K562 (cell line): ENCODE measurements around the gene CPLX1. TPM values are rescaled to one million over a fixed set of nuclear protein-coding genes. Genes with fewer than 3 reads are reported as not detected.

ENCODE experiments used
- ATAC-seq: fragments of 200-7000 bp; cut with Tn5 transposase; 3 replicates; pipeline ENCODE4 v1.9.1; 2020; ENCODE audit warnings: moderate library complexity
- BruUV-seq: library from RNA; stranded (reverse); fragments of 400-500 nt; replicated peaks from 2 replicates; lab custom pipeline; 2021; lab: Mats Ljungman, UMichigan
- CTCF ChIA-PET: fragments of 300-600 bp; formaldehyde crosslinking; extraction: SDS; loops from one replicate; lab custom pipeline; 2021; ENCODE audit warnings: low intra/inter-chr PET ratio; lab: Yijun Ruan, JAX
- POLR2A ChIA-PET: fragments of 300-600, 350-650 bp; sonication (Branson Sonifier 250); formaldehyde crosslinking; extraction: SDS; loops from one replicate; lab custom pipeline; 2021; ENCODE audit warnings: antibody characterized with exemption, inconsistent platforms; lab: Yijun Ruan, JAX
- DNase-seq, 4 experiments: peaks; one replicate each; pipeline versions ENCODE4 v3.0.0 to v3.0.0-alpha.2; 2011 to 2018; ENCODE audit warnings: low spot score in 3 of 4, mixed read lengths in 3 of 4; ENCODE audit errors: extremely low read depth in 1 of 4
- FAIRE-seq: peaks from 2 replicates; lab custom pipeline; 2011; peaks lifted over from hg19 to GRCh38; lab: Jason Lieb, UNC
- H2AFZ ChIP-seq: 2 replicates; pipeline ENCODE4 v1.6.0; 2011; ENCODE audit warnings: low read depth, low read length, control low read depth, inconsistent platforms
- H3K27ac ChIP-seq: fragments of 200-600 bp; 3 replicates; pipeline ENCODE4 v1.8.0; 2011; ENCODE audit warnings: low read depth, mild to moderate bottlenecking, control low read depth, inconsistent platforms, low read length, moderate library complexity, mixed read lengths; ENCODE audit errors: extremely low read depth
- H3K27me3 ChIP-seq, 2 experiments: fragments of 300-600 bp in 1 of 2; 2 replicates in 1 of 2; 3 replicates in 1 of 2; pipeline versions ENCODE4 v1.6.0 to v1.8.0; 2011; ENCODE audit warnings: inconsistent platforms in 2 of 2, low read length in 2 of 2, mild to moderate bottlenecking in 1 of 2, mixed read lengths in 1 of 2, moderate library complexity in 1 of 2; ENCODE audit not compliant: control insufficient read depth in 2 of 2, insufficient read depth in 2 of 2
- H3K36me3 ChIP-seq: fragments of 300-600 bp; 3 replicates; pipeline ENCODE4 v1.8.0; 2011; ENCODE audit warnings: mild to moderate bottlenecking, low read length, inconsistent platforms; ENCODE audit not compliant: control insufficient read depth, insufficient read depth
- H3K4me1 ChIP-seq, 2 experiments: fragments of 200-600 bp in 1 of 2; replicated peaks in 1 of 2; 2 replicates in 1 of 2; 3 replicates in 1 of 2; pipeline versions ENCODE4 v1.5.1 to v1.8.0; 2011; ENCODE audit warnings: inconsistent platforms in 2 of 2, low read length in 2 of 2, mild to moderate bottlenecking in 1 of 2, mixed read lengths in 1 of 2, moderate library complexity in 1 of 2; ENCODE audit not compliant: control insufficient read depth in 2 of 2, insufficient read depth in 2 of 2
- H3K4me2 ChIP-seq: 2 replicates; pipeline ENCODE4 v1.6.1; 2011; ENCODE audit warnings: low read length, control low read depth, inconsistent platforms, mixed read lengths; ENCODE audit not compliant: insufficient read depth
- H3K4me3 ChIP-seq: fragments of 200-600 bp; sonication (generic), shearing (Covaris generic); 2 replicates; pipeline ENCODE4 v1.5.1; 2016; ENCODE audit warnings: control low read depth, inconsistent platforms
- H3K79me2 ChIP-seq: fragments of 200-600 bp; 3 replicates; pipeline ENCODE4 v1.8.0; 2011; ENCODE audit warnings: low read length, inconsistent platforms; ENCODE audit not compliant: control insufficient read depth, insufficient read depth
- H3K9ac ChIP-seq, 2 experiments: 2 replicates each; pipeline versions ENCODE4 v1.6.0 to v1.6.1; 2011; ENCODE audit warnings: low read depth in 2 of 2, low read length in 2 of 2, control low read depth in 1 of 2, inconsistent platforms in 1 of 2, mild to moderate bottlenecking in 1 of 2, mixed read lengths in 1 of 2; ENCODE audit not compliant: insufficient read depth in 1 of 2
- H3K9me1 ChIP-seq: one replicate; pipeline ENCODE4 v1.6.0; 2011; ENCODE audit warnings: inconsistent platforms, mild to moderate bottlenecking, low read length, moderate library complexity; ENCODE audit not compliant: control insufficient read depth, insufficient read depth
- H3K9me3 ChIP-seq: replicated peaks from 2 replicates; pipeline ENCODE4 v1.5.1; 2011; ENCODE audit warnings: low read depth, low read length, inconsistent platforms; ENCODE audit not compliant: control insufficient read depth, insufficient read depth
- H4K20me1 ChIP-seq: replicated peaks from 2 replicates; pipeline ENCODE4 v1.6.1; 2011; ENCODE audit warnings: low read length, inconsistent platforms, mixed read lengths; ENCODE audit not compliant: control insufficient read depth, insufficient read depth
- CBX1 ChIP-seq: sonication (generic); IDR thresholded peaks from 2 replicates; pipeline ENCODE4 v1.6.1; 2016; ENCODE audit warnings: antibody characterized with exemption, low read depth, mild to moderate bottlenecking
- ERF ChIP-seq: fragments of 450-650 bp; formaldehyde crosslinking; IDR thresholded peaks from 2 replicates; pipeline ENCODE4 v1.4.0; 2020; ENCODE audit warnings: mild to moderate bottlenecking, mixed read lengths
- MEIS2 ChIP-seq: fragments of 450-650 bp; IDR thresholded peaks from 2 replicates; pipeline ENCODE4 v1.6.1; 2014; ENCODE audit warnings: mild to moderate bottlenecking; ENCODE audit not compliant: partially characterized antibody
- POLR2A ChIP-seq: fragments of 450-650 bp; conservative IDR thresholded peaks from 2 replicates; pipeline ENCODE4 v1.6.1; 2016
- SUPT5H ChIP-seq: fragments of 450-650 bp; IDR thresholded peaks from 2 replicates; pipeline ENCODE4 v1.6.1; 2016
- ZNF76 ChIP-seq: fragments of 250-450 bp; sonication (Bioruptor Pico); IDR thresholded peaks from 2 replicates; pipeline ENCODE4 v1.4.0; 2020; ENCODE audit warnings: mild to moderate bottlenecking, moderate library complexity, borderline replicate concordance
- WGBS: fragments of 100-300 bp; shearing (Covaris generic); methylation state at CpG from one replicate; pipeline ENCODE4 v1.1.6; 2016; ENCODE audit warnings: low coverage, mixed read lengths; ENCODE audit not compliant: insufficient coverage; ENCODE audit errors: missing lambda C conversion rate; 5-methylcytosine and 5-hydroxymethylcytosine counted together
- in situ Hi-C: fragments of 300-500 bp; cut with MboI; formaldehyde crosslinking; loops from 4 replicates; pipeline ENCODE4 v1.15.0; 2018; ENCODE audit warnings: inconsistent platforms, mixed read lengths
- intact Hi-C: fragments of 100-400 bp; cut with micrococcal nuclease; formaldehyde crosslinking; loops from 2 replicates; pipeline ENCODE4 v1.14.2; 2022
- polyA plus RNA-seq, 8 experiments: library from polyadenylated mRNA; depleted of rRNA in 4 of 8; stranded (reverse) in 5 of 8; unstranded in 3 of 8; fragments of >200 nt; fragmentation: Nextera tagmentation in 2 of 8; fragmentation: Illumina TruSeq in 1 of 8; extraction: Ambion mirVana in 2 of 8; extraction: Trizol in 1 of 8; gene quantifications; 2 replicates each; pipeline versions ENCODE4 v1.2.1 to v1.2.3, GENCODE V29; 2011 to 2014; ENCODE audit warnings: inconsistent platforms in 1 of 8, missing spikeins in 1 of 8
- total RNA-seq, 7 experiments: library from RNA; depleted of rRNA in 6 of 7; stranded (reverse); fragments of >200 nt in 6 of 7; fragmentation: Illumina TruSeq in 2 of 7; extraction: Trizol in 2 of 7; gene quantifications; 2 replicates each; pipeline versions ENCODE4 v1.2.1 to v1.2.3, GENCODE V29; 2011 to 2021; ENCODE audit warnings: low replicate concordance in 1 of 7

Gene CPLX1
- total and polyA plus RNA-seq, 9 of the 15 experiments (the other 6 are each of a cell fraction or from before 2014, with no cell fraction given) = 0.03 to 3.3 (median 0.17) TPM; not detected in 2

DNA sequence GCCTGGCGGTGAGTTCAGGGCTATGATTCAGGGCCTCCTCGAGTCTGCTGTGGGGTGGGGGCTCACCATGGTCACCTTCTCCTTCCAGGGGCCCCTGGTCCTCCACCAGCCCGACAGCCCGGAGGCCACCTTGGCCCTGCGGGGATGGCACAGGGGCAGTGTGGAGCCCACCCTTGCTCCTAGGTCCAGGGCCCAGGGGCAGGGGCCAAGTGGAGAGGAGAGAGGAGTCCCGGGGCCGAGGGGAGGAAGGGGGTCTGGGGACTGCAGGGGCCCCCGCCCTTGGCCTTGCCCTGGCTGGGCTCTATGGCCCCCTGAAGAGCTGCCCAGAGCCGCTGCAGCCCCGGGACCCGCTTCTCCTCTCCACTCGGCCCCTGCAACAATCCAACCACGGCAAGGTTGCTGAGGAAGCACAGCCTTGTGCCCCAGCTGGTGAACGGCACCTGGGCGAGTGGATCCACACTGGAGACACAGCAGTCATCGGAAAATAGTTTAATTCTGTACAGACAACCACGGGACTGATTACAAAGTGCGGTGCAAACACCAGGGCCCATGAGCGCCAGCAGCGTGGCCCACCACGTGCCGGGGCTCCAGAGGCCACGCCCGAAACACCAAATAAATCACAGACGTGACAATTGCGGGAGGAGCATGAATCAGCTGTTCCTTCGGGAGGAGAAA lies 23.0 kb upstream of the CPLX1 start:
- CTCF ChIA-PET = no interaction called here
- no TSS peak for BruUV-seq
- Histone ChIP-seq H3K36me3 (peaks cover 35% of the 10 kb centered on the region; the same call in 2 of the 3 replicates), H2AFZ (no peak overlapping the region), H3K4me3 (no peak overlapping the region), H3K9me1 (no peaks in the 10 kb centered on the region), H3K9me3 (no peaks in the 10 kb centered on the region; the same call in 1 of the 2 replicates), H3K9ac (no peak overlapping the region), H3K4me2 (no peak overlapping the region), H3K4me1 (peaks cover 0 to 32% of the 10 kb centered on the region in 2 experiments; a peak in 2 of 5 replicates), H4K20me1 (no peaks in the 10 kb centered on the region), H3K27me3 (no peaks in the 10 kb centered on the region), H3K27ac (no peak overlapping the region), H3K79me2 (no peaks in the 10 kb centered on the region)
- in situ Hi-C loops (no loop called here), intact Hi-C loops (no loop called here)
- FAIRE-seq (no peak), DNase-seq (no peak), ATAC-seq (no peak)
- no peak for TF ChIP-seq ERF (CRISPR knock-in tag)
- peak; percentile 61 for TF ChIP-seq MEIS2
- POLR2A ChIA-PET = interaction anchor here (0.6 kb wide), 2 partner anchors 23 to 39 kb away, joined by 4 read pairs; partner anchors contain the start of gene CPLX1
- WGBS = 85% methylated on average over 18 of the region's 27 CpGs

DNA sequence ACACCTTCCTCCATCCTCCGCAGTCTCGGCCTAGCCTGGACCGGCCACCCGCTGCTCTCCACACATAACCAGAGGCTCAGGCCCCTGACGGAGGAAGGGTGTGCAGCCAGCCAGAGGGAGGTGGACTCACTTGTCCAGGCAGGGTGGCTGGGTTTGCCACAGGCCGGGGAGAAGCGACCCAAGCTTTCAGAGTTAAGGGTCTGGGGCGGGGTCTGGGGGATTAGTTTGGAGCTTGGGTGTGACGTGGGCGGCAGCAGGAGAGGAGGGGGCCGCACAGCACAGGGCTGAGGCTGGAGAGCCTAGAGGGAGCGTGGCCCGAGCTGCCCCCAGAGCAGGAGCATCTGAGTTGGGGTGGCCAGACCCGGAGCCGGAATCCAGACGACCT lies 22.4 kb upstream of the CPLX1 start:
- Histone ChIP-seq H3K27ac (no peak overlapping the region), H4K20me1 (no peaks in the 10 kb centered on the region), H3K36me3 (peaks cover 34% of the 10 kb centered on the region; the same call in 2 of the 3 replicates), H3K79me2 (no peaks in the 10 kb centered on the region), H3K9ac (no peak overlapping the region), H3K9me3 (no peaks in the 10 kb centered on the region; the same call in 1 of the 2 replicates), H2AFZ (no peak overlapping the region), H3K4me2 (no peak overlapping the region), H3K9me1 (no peaks in the 10 kb centered on the region), H3K4me3 (no peak overlapping the region), H3K4me1 (peaks cover 0 to 32% of the 10 kb centered on the region in 2 experiments; a peak in 2 of 5 replicates)
- DNase-seq = no peak
- intact Hi-C loops = no loop called here
- ChIA-PET POLR2A (interaction anchor here (0.6 kb wide), 2 partner anchors 22 to 39 kb away, joined by 4 read pairs; partner anchors contain the start of gene CPLX1), CTCF (no interaction called here)
- BruUV-seq = no TSS peak
- WGBS = 94% methylated on average over 10 of the region's 16 CpGs
- no peak for ATAC-seq
- no peak for FAIRE-seq
- in situ Hi-C loops = no loop called here
- TF ChIP-seq POLR2A (0 out of 2 replicates have a peak, but pooled peaks have one; percentile 33), CBX1 (no peak), ZNF76 (CRISPR knock-in tag) (no peak), SUPT5H (no peak)
- TF ChIP-seq, all 486 proteins: peak for 1
- H3K27me3 ChIP-seq = no peaks in the 10 kb centered on the region
